Omental fat pad (tissue), 4 donors: ENCODE data around the gene ARIH2. TPM values are rescaled to one million over a fixed set of nuclear protein-coding genes. Genes with fewer than 3 reads are reported as not detected.

Source experiments
- ATAC-seq: fragments of 150-250 bp; one replicate; pipeline ENCODE4 v1.9.1; 2016; ENCODE audit warnings: mild to moderate bottlenecking, moderate library complexity; ENCODE audit not compliant: low FRiP score
- DNase-seq: peaks from one replicate; pipeline ENCODE4 v3.0.0-alpha.2; 2019; ENCODE audit warnings: low spot score
- CTCF ChIP-seq, 3 donors: fragments of 450-650 bp; IDR thresholded peaks; one replicate each; pipeline ENCODE4 v1.5.1; 2016 to 2017; ENCODE audit warnings: antibody characterized with exemption in 3 of 3, mild to moderate bottlenecking in 3 of 3, moderate library complexity in 2 of 3
- total RNA-seq, 4 donors: library from RNA; depleted of rRNA; stranded (reverse); fragments of >200 nt; gene quantifications; one replicate each; pipeline ENCODE4 v1.1.0, GENCODE V29; 2016

ARIH2 gene
- total RNA-seq = 100 to 1,000 TPM in 2 of 4 donors, 10 to 100 TPM in 2; 80.4 to 122 (median 97.8) TPM

GRCh38 chr3:48918388-48919214 lies at the start of gene ARIH2:
Gene ARIH2, plus strand, starts transcription at chr3:48918842. Its CDS starts 8,717 bp downstream, at chr3:48927559.
- DNase-seq = peak; percentile 71
- peak; percentile 96 for ATAC-seq
- no peak for TF ChIP-seq CTCF (IDR thresholded peaks at IDR 0.05)

GRCh38 chr3:48877671-48878070 lies 41.0 kb upstream of the ARIH2 start:
- ATAC-seq (no peak), DNase-seq (no peak)
- no peak for TF ChIP-seq CTCF (IDR thresholded peaks at IDR 0.05)

DNA sequence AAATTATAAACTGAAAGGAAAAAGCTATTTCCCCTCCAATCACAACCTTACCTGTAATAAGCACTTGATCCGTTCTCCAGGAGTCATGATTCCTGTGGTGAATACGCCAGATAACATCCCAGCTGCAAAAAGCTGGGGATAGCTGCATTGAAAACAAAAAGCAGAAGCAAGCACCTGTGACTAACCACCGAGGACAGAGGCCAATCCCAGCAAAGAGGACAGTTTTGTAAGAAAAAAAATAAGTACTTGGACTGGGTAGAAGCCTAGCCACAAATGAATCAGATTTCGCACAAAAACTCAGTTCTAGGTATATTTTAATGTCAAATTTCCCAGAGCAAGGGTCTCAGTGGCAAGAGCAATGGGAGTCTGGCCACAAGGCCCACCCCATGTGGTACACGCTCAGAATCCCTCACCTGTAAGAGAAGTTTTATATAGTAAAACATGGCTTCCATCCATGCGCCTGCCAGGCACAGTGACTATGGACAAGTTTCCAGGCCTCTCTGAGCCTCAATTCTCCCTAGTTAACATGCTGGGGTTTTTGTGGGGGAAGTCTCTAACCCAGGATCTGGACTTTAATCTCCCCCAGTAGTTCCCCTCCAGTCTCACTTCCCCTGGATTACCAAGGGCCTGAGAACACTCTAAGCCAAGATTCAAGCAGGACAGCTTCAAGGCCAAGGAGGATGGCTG lies 39.2 kb upstream of the ARIH2 start:
- no peak for DNase-seq
- ATAC-seq = no peak
- TF ChIP-seq CTCF (IDR thresholded peaks at IDR 0.05) = no peak

GRCh38 chr3:48879994-48880377 lies 38.7 kb upstream of the ARIH2 start:
- TF ChIP-seq CTCF (IDR thresholded peaks at IDR 0.05) = no peak
- no peak for DNase-seq
- no peak for ATAC-seq

DNA sequence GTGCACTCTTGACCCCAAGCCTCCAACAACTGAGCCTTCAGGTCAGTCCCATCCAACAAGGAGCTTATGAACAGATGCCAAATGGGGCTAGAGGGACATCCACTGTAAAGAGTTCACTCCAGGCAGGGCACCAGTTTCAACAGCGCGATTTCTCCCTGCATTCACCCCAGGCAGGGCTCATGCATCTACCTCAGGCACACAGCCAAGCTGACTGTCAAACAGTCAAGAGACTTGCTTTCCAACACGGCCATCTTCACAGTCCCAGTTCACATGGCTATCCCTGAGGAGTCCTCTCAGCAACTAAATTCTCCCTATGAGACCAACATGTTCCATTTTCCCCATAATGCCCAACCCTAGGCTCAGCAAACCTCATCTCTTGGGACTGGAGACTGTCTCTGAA lies 37.6 kb upstream of the ARIH2 start:
- ATAC-seq (no peak), DNase-seq (no peak)
- TF ChIP-seq CTCF (IDR thresholded peaks at IDR 0.05) = no peak

GRCh38 chr3:48881652-48882114 lies 37.0 kb upstream of the ARIH2 start:
- no peak for ATAC-seq
- no peak for DNase-seq
- TF ChIP-seq CTCF (IDR thresholded peaks at IDR 0.05) = no peak
